ENCODE results near the gene C14orf119. TPM values are rescaled to one million over a fixed set of nuclear protein-coding genes. Genes with fewer than 3 reads are reported as not detected.

Gene C14orf119
- total RNA-seq, 1 donor from 2014 or later: 55.3 TPM

GRCh38 chr14:23051141-23052057 is 43.9 kb upstream of the C14orf119 start:
- DNase-seq: no peak
- Histone ChIP-seq H3K4me3 (no peak overlapping the region), H3K4me1 (peaks cover 3% of the 10 kb centered on the region), H3K9me3 (no peaks in the 10 kb centered on the region), H3K27ac (no peak overlapping the region), H3K27me3 (no peaks in the 10 kb centered on the region), H3K36me3 (no peaks in the 10 kb centered on the region)
- no peak for TF ChIP-seq CTCF (IDR thresholded peaks at IDR 0.05)
- no peak for ATAC-seq
- intact Hi-C loops (cut with DNase I): no loop called here

GRCh38 chr14:23052182-23052623 is 43.1 kb upstream of the C14orf119 start:
- H3K4me1 ChIP-seq: peaks cover 11% of the 10 kb centered on the region
- intact Hi-C loops (cut with DNase I): no loop called here
- H3K27ac ChIP-seq: no peak overlapping the region
- TF ChIP-seq CTCF (IDR thresholded peaks at IDR 0.05): no peak
- no peaks in the 10 kb centered on the region for H3K27me3 ChIP-seq
- DNase-seq: no peak
- no peaks in the 10 kb centered on the region for H3K9me3 ChIP-seq
- ATAC-seq: no peak
- no peak overlapping the region for H3K4me3 ChIP-seq
- no peaks in the 10 kb centered on the region for H3K36me3 ChIP-seq

GRCh38 chr14:23052671-23053070 is 42.6 kb upstream of the C14orf119 start:
- Histone ChIP-seq H3K4me3 (no peak overlapping the region), H3K27me3 (no peaks in the 10 kb centered on the region), H3K36me3 (no peaks in the 10 kb centered on the region), H3K27ac (no peak overlapping the region), H3K9me3 (no peaks in the 10 kb centered on the region), H3K4me1 (peaks cover 11% of the 10 kb centered on the region)
- TF ChIP-seq CTCF (IDR thresholded peaks at IDR 0.05): no peak
- DNase-seq: peak; percentile 16
- no peak for ATAC-seq
- intact Hi-C loops (cut with DNase I): no loop called here

- TF ChIP-seq CTCF (IDR thresholded peaks at IDR 0.05): no peak
- Histone ChIP-seq H3K9me3 (no peaks in the 10 kb centered on the region), H3K27me3 (no peaks in the 10 kb centered on the region), H3K4me1 (peaks cover 11% of the 10 kb centered on the region), H3K4me3 (no peak overlapping the region), H3K27ac (no peak overlapping the region), H3K36me3 (peaks cover under 1% of the 10 kb centered on the region)
- intact Hi-C loops (cut with DNase I): no loop called here
- ATAC-seq: no peak
- peak; percentile 53 for DNase-seq
These were observed 41.9 kb upstream of the C14orf119 start for GRCh38 chr14:23053426-23053825.

- ATAC-seq (no peak), DNase-seq (peak; percentile 62)
- Histone ChIP-seq H3K4me1 (peaks cover 11% of the 10 kb centered on the region), H3K9me3 (no peaks in the 10 kb centered on the region), H3K4me3 (no peak overlapping the region), H3K27ac (no peak overlapping the region), H3K36me3 (peaks cover 8% of the 10 kb centered on the region), H3K27me3 (no peaks in the 10 kb centered on the region)
- intact Hi-C loops (cut with DNase I): no loop called here
- TF ChIP-seq CTCF (IDR thresholded peaks at IDR 0.05): peak; percentile 23
These were observed 41.1 kb upstream of the C14orf119 start for GRCh38 chr14:23054000-23054811.

Measured in upper lobe of right lung (tissue), 1 donor.